ENCODE measurements around the gene ATXN1.

DNA sequence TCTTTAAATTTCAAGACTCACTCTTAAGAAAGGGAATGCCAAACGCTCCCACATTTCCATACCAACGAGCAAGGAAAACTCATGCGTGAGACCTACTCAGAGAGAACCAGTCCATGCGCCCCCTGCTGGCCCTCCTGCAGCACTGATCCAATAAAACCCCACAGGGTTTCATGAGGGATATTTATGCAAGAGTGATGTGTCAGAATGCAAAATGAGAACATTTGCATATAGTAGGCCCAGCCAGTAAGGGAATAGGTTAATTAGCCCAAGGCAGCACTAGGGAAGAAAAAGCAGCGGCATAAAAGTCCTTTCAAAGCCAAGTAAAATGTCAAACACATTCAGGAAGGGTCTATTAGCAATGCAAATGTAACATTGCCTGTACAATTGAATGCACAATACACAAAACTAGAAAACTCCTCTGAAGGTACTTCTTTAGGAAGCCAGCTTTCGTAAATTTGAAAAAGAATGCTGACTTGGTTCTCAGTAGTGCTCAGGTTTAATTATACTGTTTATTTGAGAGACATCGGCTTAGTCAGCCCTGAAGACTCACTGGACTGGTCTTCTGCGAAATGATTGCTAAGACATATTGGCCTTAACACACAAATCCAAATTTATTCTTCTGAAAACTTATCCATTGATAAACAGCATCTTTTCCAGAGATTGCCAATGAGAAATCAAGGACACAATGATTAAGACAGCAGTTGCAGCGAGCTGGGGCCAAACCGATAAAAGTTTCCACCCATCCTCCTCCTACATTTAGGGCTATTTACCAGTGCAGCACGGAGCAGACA is 429.7 kb downstream of the ATXN1 start:
- TF ChIP-seq CTCF (IDR thresholded peaks at IDR 0.05; ENCODE audit: insufficient read depth, low read length): peak; percentile 94
- TF ChIP-seq POLR2AphosphoS5 (IDR thresholded peaks at IDR 0.05; ENCODE audit: low read depth): no peak

All from HL-60 (cell line).